Measurements from ENCODE around the gene HOMER1. TPM values are rescaled to one million over a fixed set of nuclear protein-coding genes. Genes with fewer than 3 reads are reported as not detected.

The HOMER1 gene
- total and polyA plus RNA-seq, 2 of the 13 experiments (the other 11 are each of a cell fraction or from before 2014, with no cell fraction given): 5.3 to 24.8 TPM

GRCh38 chr5:79399046-79399445, 114.9 kb downstream of the HOMER1 start:
- H3K36me3 ChIP-seq (replicated peaks in 1 of 2; ENCODE audit: control insufficient read depth in 1 of 2, insufficient read depth in 2 of 2, low read length in 2 of 2): peaks cover 4 to 25% of the 10 kb centered on the region in 2 experiments
- POLR2A ChIA-PET: no interaction called here
- FAIRE-seq (no peak), ATAC-seq (no peak), DNase-seq (ENCODE audit: low spot score) (no peak)
- no peak overlapping the region for H2AFZ ChIP-seq (ENCODE audit: low read length)
- in situ Hi-C loops (cut with HindIII; ENCODE audit: extremely low pct_ligation_motif_present, low pct_unique_long_range_greater_than_20kb) (no loop called here), intact Hi-C loops (cut with micrococcal nuclease; ENCODE audit: unreplicated experiment) (no loop called here)
- H4K20me1 ChIP-seq (ENCODE audit: insufficient read depth, low read length): no peaks in the 10 kb centered on the region
- no peaks in the 10 kb centered on the region for H3K9me3 ChIP-seq (ENCODE audit: low read length)
- no peak overlapping the region for H3K4me3 ChIP-seq (replicated peaks in 1 of 3; ENCODE audit: insufficient read depth in 1 of 3, low read depth in 2 of 3, low read length in 3 of 3)
- H3K79me2 ChIP-seq (ENCODE audit: insufficient read depth, low read length): no peaks in the 10 kb centered on the region
- H3K27me3 ChIP-seq (ENCODE audit: control insufficient read depth in 1 of 2, insufficient read depth in 2 of 2, low read length in 2 of 2): no peaks in the 10 kb centered on the region
- TF ChIP-seq ZNF512B (CRISPR knock-in tag; IDR thresholded peaks at IDR 0.05; ENCODE audit: borderline replicate concordance): no peak
- no peak for TF ChIP-seq CBX1 (IDR thresholded peaks at IDR 0.05; ENCODE audit: low read depth)
- TF ChIP-seq ZNF263 (CRISPR knock-in tag; IDR thresholded peaks at IDR 0.05): no peak
- TF ChIP-seq JUNB (CRISPR knock-in tag; IDR thresholded peaks at IDR 0.05; ENCODE audit: borderline replicate concordance): no peak
- no peak for TF ChIP-seq RFX3 (CRISPR knock-in tag; IDR thresholded peaks at IDR 0.05)
- no peak for TF ChIP-seq PBX2 (CRISPR knock-in tag; IDR thresholded peaks at IDR 0.05)
- no peak for TF ChIP-seq ZNF629 (CRISPR knock-in tag; conservative IDR thresholded peaks at IDR 0.05)
- TF ChIP-seq ZNF816 (CRISPR knock-in tag; IDR thresholded peaks at IDR 0.05; ENCODE audit: borderline replicate concordance): no peak
- TF ChIP-seq ZNF781 (CRISPR knock-in tag; IDR thresholded peaks at IDR 0.05; ENCODE audit: borderline replicate concordance, not compliant biosample characterization): no peak
- H3K27ac ChIP-seq (ENCODE audit: extremely low read length, insufficient read depth, low read length): no peak overlapping the region
- no TSS peak for BruUV-seq (replicated peaks)
- 100% methylated on average over 1 of the region's 1 CpG for WGBS (ENCODE audit: low lambda C conversion rate)
- H3K4me2 ChIP-seq (ENCODE audit: low read depth, low read length): no peak overlapping the region
- no peaks in the 10 kb centered on the region; the same call in 1 of the 2 replicates for H3K4me1 ChIP-seq (ENCODE audit: insufficient read depth, low read length)
- no peak overlapping the region for H3K9ac ChIP-seq (ENCODE audit: insufficient read depth, low read depth, low read length)
- CTCF ChIA-PET (ENCODE audit: low intra/inter-chr PET ratio, low total read pairs): no interaction called here
